GM18505 (cell line): ENCODE measurements around the gene CREB5.

Experiments
- ATAC-seq: cut with Tn5 transposase; IDR thresholded peaks from one replicate; pipeline ENCODE4 v1.9.1; 2021; ENCODE audit not compliant: unreplicated experiment
- POLR2A ChIP-seq: IDR thresholded peaks from 4 replicates; pipeline ENCODE4 v1.6.1; 2011; ENCODE audit warnings: borderline replicate concordance; ENCODE audit not compliant: insufficient read depth, insufficient read length; ENCODE audit errors: extremely low read depth

Gene CREB5

DNA sequence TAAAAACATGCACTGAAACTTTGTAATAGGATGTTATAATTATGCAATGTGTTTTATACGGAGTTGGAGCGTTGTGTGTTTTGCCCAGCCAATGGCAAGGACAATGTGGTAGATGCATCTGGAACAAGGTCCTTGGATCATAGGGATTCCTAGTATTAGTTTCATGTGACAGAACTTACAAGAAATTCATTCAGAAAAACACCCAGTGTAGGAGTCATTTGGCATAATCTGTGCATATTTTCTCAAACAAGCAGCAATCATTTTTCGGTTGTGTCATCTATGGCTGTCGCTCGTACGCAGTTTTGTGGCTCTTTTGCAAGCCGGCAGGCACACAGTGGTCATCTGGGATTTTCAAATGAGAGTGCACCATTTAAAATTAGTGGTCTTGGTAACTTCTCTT is 19.8 kb downstream of the CREB5 start:
- ATAC-seq: no peak
- TF ChIP-seq POLR2A: no peak

DNA sequence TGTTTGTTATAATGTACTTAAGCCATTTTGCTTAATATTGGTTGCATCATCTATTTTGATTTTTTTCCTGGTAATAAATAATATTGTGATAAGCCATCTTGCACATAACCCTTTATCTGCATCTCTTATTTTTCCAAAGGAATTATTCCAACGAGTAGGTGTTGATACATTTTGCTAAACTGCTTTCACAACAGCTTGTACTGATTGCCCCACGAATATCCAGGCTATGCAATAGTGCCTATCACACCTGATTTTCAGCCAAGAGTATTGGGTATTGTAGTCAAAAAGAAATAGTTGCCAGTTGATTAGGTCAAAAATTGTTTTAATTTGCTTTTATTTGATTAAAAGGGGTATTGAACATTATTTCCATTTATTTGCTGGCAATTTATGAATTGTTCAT is 20.7 kb downstream of the CREB5 start:
- TF ChIP-seq POLR2A: no peak
- no peak for ATAC-seq

DNA sequence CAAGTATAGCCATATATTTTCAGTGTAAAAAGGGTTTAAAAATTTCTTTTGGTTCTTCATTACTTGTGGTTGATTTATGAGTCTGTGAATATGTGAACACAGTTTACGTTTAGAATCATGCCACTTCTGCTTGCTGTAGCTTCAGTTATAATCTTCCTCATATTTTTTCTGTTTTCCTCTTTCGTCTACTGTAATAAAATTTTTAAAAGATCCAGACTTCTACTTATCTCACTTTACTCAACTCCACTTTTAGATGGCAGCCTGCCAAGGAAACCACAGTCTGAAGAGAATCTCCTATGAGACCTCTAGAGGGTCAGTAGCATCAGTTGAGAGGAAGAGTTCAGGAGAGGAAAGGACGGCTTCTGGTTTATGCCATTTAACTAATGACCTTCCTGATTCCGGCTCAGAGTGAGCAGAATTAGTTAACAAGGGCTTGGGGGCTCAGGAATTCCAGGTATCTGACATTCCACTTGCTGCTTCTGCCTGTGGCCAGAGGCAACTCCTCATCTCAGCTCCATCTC is 21.4 kb downstream of the CREB5 start:
- no peak for TF ChIP-seq POLR2A

DNA sequence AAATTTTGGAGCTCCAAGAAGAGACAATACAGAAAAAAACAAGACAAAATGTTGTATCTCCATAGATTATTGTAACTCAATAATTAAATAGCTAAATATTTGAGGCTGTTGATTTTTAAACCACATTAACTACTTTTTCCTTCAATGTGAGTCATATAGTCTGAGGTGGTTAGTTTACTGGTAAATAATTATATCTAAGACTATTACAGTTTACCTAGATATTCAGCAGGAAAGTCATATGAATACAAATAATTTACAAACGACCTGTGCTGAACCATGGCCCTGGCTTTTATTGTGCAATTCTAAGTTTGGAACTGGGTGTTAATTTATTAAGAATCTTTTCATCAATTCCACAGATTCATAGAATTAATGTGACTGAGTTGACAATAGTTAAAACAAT is 22.2 kb downstream of the CREB5 start:
- TF ChIP-seq POLR2A: no peak
- no peak for ATAC-seq

More for the DNA sequence above, 21.4 kb downstream of the CREB5 start:
- ATAC-seq: no peak

DNA sequence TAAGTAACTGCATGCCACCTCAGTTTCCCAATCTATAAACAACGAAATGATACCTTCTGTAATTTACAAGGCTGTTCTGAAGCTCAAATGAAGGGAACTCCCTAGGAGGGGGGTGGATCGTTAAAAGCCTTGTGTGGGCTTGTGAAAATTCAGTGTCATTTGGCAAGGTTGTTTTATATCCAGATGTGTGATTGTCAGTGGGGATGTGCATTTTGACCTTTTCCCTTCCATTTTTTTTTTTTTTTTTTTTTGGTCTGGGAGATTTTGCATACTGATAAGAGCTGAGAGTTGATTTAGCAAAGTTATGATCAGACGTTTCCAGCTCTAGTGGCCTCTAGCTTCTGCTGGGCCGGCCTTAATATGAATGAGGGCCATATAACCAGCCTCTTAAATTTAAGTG is 22.8 kb downstream of the CREB5 start:
- no peak for TF ChIP-seq POLR2A
- ATAC-seq: no peak

DNA sequence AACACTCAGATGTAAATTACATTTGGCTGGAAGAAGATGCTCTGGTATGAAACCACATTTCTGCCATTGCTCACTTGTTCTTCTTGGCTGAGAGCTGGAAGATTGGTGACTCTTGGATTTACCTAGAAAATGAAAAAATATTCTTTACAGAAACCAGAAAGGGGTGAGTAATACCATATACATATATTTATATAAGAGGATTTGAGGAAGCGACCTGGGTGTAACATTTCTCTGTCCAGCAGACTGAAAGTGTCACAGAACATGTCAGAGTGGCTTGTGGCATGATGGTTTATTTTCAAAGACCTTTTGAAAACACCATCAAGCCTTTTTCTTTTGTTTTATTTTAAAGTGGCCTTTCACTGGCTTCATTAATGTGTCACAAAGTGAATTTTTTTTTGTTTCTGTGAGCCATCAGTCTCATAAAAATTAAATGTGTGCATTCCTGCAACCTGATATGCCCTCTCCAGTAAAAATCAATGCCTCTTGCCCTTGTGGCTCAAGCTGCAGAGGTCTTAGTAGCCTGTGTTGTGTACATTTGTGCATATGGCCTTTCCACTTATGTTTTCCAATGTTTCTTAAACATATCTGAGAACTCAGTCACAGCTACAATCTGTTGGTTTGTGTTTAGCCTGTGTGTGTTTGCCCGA is 23.5 kb downstream of the CREB5 start:
- TF ChIP-seq POLR2A: no peak
- no peak for ATAC-seq

DNA sequence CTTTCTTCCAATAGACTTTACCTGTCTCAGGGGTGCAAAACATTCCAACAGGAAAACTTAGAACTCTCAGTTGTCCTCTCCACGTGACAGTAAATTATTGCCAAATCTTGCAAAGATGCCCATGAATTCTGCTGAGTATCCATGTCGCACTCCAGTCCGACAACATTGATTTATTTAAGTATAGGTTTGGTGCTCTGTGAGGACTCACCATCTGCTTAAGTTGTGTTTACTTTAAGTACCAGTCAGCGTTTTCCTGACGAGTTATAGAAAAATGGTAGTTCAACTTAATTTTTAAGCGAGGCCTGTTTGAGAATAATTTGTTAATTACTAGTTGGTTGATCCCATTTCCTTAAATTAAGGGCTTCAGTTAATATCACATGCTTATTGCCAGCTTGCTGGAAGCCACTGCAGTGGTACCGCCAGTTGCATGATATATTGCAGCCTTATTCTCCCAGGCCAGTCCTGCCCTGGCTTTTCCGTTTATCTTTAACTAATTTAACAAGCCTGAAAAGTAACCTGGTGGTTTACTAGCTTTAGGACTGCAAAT is 27.8 kb downstream of the CREB5 start:
- TF ChIP-seq POLR2A: no peak
- no peak for ATAC-seq

DNA sequence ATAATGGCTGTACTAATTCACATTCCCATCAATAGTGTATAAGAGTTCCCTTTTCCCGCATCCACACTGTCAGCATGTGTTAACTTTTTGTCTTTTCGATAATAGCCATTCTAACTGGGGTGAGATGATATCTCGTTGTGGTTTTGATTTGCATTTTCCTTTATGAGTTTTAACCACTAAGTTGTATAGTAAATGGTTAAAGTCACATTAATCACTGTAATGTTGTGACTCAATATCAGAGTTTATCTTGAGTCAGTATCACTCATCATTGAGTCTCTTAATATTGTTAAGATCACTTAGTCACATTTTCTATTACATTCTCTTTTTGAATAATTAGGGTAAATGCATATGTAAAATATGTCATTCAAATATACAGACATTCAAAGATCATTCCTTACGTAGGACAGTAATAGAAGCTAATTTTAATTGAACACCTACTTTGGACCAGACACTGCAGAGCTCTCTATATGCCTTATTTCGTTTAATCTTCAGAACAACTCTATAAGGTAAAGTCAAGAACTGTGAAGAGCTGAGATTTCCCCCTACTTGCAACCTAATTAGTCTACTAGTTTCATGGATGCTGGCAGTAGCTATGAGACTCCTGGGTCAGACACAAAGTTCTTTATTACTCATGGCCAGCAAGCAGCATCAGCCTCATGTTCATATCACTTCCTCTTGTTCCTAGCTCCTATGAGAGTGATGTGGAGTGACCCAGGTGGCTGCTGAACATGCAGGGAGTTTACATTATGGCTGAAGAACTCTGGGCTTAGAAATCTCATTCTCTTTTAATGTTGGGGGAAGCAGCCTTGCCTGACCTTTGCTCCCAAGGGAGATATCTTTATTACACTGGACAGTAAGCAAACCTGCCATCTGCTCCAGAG is 30.5 kb downstream of the CREB5 start:
- no peak for ATAC-seq
- TF ChIP-seq POLR2A: no peak

DNA sequence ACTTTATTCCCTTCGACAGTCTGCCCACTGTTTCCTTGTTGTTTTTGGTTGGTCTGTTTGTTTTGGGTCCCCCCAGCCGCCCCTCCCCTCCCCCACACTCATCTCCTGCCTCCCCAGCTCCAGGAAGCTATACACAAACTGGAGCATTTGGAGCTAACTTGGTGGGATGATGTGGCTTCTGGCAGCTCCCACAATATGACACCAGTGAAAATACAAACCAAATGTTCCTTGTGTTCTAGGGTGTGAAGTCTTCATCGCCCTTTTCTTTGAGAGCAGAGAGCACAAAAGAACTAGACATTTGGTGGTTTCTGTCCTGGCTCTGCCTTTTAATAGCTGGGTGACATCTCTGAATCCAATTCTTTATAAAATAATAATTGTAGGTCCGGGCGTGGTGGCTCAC is 33.8 kb downstream of the CREB5 start:
- ATAC-seq: no peak
- TF ChIP-seq POLR2A: no peak

DNA sequence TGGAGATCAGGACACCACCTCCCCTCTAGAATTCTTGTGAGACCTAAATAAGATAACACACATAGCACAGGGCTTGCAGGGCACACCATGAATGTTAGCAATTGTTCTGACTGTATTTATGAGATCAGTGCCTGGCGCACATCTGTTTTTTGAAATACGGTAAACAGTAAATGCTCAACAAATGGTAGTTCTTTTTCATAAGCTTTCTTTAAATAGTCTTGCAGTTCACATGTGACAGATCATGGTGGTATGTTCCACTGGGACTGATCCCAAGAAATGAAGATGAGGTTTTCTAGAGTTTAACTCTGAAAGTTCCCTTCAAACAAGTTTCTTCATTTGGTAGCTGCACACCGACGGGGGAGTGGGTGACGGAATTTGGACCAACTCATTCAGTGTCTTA is 34.8 kb downstream of the CREB5 start:
- ATAC-seq: no peak
- no peak for TF ChIP-seq POLR2A

DNA sequence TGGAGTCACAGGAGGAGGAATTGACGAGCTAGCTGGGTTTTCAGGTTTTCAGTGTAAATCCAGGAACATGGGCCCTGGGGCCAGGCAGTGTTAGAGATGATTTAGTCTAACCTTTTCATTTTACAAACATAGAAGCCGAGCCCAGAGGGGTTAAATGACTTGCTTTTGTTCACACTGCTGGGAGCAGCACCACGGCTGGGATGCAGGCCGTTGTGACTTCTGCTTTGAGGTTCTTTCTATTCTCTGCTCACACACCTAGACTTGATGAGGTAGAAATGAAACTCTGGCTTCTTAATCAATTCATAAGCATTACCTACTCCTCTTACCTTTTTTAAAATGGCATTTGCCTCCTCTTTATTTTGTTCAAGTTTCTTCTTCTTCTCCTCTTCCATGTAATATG is 36.4 kb downstream of the CREB5 start:
- no peak for ATAC-seq
- TF ChIP-seq POLR2A: no peak

DNA sequence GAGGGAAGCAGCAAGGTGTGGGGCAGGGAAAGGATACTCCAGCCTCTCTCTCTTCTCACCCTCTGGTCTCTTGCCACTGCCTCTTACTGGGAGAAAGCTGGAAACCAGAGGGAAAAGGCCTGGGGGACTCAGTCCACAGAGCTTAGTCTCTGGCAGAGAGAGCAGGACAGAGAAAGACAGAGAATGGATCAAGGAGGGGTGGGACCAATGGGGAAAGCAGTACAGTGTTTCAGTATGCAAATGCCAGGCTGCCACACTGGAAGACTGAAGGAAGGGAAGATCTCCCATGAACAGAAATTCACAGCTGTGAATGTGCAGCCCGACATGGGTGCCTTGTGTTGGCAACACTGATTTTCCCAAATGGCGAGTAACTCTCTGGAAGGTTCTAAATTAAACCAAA is 40.4 kb downstream of the CREB5 start:
- no peak for ATAC-seq
- no peak for TF ChIP-seq POLR2A

DNA sequence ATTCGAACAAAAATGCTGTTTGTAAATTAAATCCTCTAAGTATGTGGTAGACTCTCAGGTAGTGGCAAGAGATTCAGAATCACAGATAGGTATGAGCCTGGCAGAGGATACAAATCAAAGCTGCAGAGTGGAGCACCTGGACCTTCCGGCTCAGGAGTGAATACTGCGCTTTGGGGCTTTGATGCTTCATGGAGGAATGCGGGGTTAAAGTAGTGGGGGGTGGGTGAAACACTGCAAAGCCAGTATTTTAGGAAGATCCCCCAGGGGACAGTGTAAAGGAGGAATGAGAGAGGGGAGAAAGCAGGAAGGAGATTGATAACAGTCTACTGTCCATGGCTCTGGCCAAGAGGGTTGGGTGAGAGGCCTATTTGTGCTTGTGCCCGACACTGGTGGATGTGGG is 43.2 kb downstream of the CREB5 start:
- no peak for TF ChIP-seq POLR2A
- no peak for ATAC-seq

DNA sequence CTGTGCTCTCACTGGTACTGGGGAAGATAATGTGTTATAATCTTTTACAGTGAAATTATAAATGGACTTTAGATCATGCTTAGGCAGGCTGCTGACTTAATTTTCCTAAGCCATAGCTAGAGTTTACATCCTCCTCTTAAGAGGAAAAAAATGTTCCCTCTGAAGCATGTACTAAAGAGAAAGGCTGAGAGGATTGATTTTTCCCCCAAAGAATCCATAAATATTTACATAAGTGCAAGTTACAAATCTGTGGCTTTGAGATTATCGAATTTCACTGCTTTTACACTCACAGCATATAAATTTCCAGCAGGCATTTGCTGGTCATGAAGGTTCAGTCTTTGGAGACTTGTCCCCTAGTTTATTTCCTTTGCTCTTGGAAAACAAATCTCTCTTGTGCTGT is 43.7 kb downstream of the CREB5 start:
- no peak for ATAC-seq

More for the DNA sequence above, 43.7 kb downstream of the CREB5 start:
- TF ChIP-seq POLR2A: no peak
